Stimulated activated CD8-positive, alpha-beta memory T cell treated with anti-CD3 and anti-CD28 coated beads, Interleukin-4, amount 100 ng/mL, for 1 hour (primary cell): ENCODE results near the gene ABHD12.

Source experiments
- DNase-seq, 2 donors: peaks; one replicate each; pipeline ENCODE4 v3.0.0-alpha.2; 2020; ENCODE audit warnings: low read depth in 2 of 2, low spot score in 1 of 2

ABHD12 gene

GRCh38 chr20:25382704-25383370 is 7.8 kb downstream of the ABHD12 start:
- no peak for DNase-seq

GRCh38 chr20:25380945-25381614 is 9.6 kb downstream of the ABHD12 start:
- DNase-seq, result no peak

GRCh38 chr20:25378884-25379733 is 11.5 kb downstream of the ABHD12 start:
- no peak for DNase-seq

GRCh38 chr20:25378189-25378883 is 12.3 kb downstream of the ABHD12 start:
- no peak for DNase-seq

GRCh38 chr20:25376886-25377285 is 13.7 kb downstream of the ABHD12 start:
- DNase-seq, result no peak

- no peak for DNase-seq
These were observed 14.4 kb downstream of the ABHD12 start for GRCh38 chr20:25376236-25376635.

- no peak for DNase-seq
These were observed 15.8 kb downstream of the ABHD12 start for GRCh38 chr20:25374842-25375241.

GRCh38 chr20:25372584-25373336 is 17.9 kb downstream of the ABHD12 start:
- DNase-seq, result no peak

- DNase-seq, result no peak
These were observed 20.7 kb downstream of the ABHD12 start for GRCh38 chr20:25369971-25370370.

- no peak for DNase-seq
These were observed 21.1 kb downstream of the ABHD12 start for GRCh38 chr20:25369529-25369928.

- no peak for DNase-seq
These were observed 21.7 kb downstream of the ABHD12 start for GRCh38 chr20:25368976-25369375.

- DNase-seq, result no peak
These were observed 22.1 kb downstream of the ABHD12 start for GRCh38 chr20:25368526-25368925.

- DNase-seq, result no peak
These were observed 25.5 kb downstream of the ABHD12 start for GRCh38 chr20:25364879-25365699.

GRCh38 chr20:25364180-25364788 is 26.4 kb downstream of the ABHD12 start:
- no peak for DNase-seq

GRCh38 chr20:25361287-25361683 is 29.4 kb downstream of the ABHD12 start:
- DNase-seq, result no peak

- no peak for DNase-seq
These were observed 29.9 kb downstream of the ABHD12 start for GRCh38 chr20:25360631-25361286.

- DNase-seq, result no peak
These were observed 34.2 kb downstream of the ABHD12 start for GRCh38 chr20:25356271-25356933.

GRCh38 chr20:25355866-25356265 is 34.8 kb downstream of the ABHD12 start:
- no peak for DNase-seq
